ENCODE data around the gene CAVIN3. TPM values are rescaled to one million over a fixed set of nuclear protein-coding genes. Genes with fewer than 3 reads are reported as not detected.

The CAVIN3 gene
- total and polyA plus RNA-seq, 3 experiments from 2014 or later: 72.5 to 75.5 TPM; not detected in 1

- no peaks in the 10 kb centered on the region for H3K27me3 ChIP-seq (ENCODE audit: insufficient read depth, low read length, poor library complexity, severe bottlenecking)
- no peaks in the 10 kb centered on the region for H3K36me3 ChIP-seq (ENCODE audit: insufficient read depth, low read length)
- H3K4me3 ChIP-seq (ENCODE audit: low read length): no peak overlapping the region
- H3K4me1 ChIP-seq (ENCODE audit: insufficient read depth, low read length): no peaks in the 10 kb centered on the region
- no peaks in the 10 kb centered on the region for H3K9me3 ChIP-seq (ENCODE audit: low read length)
- no peak for DNase-seq
- H3K4me3 Mint-ChIP-seq: no peak overlapping the region
- peaks cover 0 to 25% of the 10 kb centered on the region in 2 donors for H3K27me3 Mint-ChIP-seq
- no peak overlapping the region for H3K27ac Mint-ChIP-seq
- no peaks in the 10 kb centered on the region for H3K9me3 Mint-ChIP-seq
- ChIA-PET CTCF (no interaction called here), POLR2A (no interaction called here)
- H3K27ac ChIP-seq (ENCODE audit: low read depth, low read length): no peak overlapping the region
- H3K36me3 Mint-ChIP-seq: peaks cover 0 to 2% (median 0%) of the 10 kb centered on the region in 3 donors
- no peaks in the 10 kb centered on the region for H3K4me1 Mint-ChIP-seq
These were observed 14.5 kb upstream of the CAVIN3 start for GRCh38 chr11:6334806-6335205.

GRCh38 chr11:6333095-6333494, 12.8 kb upstream of the CAVIN3 start:
- ChIA-PET POLR2A (no interaction called here), CTCF (no interaction called here)
- no peak overlapping the region for H3K4me3 ChIP-seq (ENCODE audit: low read length)
- Mint-ChIP-seq H3K4me3 (no peak overlapping the region), H3K4me1 (no peaks in the 10 kb centered on the region), H3K27me3 (peaks cover 0 to 15% of the 10 kb centered on the region in 2 donors), H3K36me3 (no peaks in the 10 kb centered on the region), H3K27ac (no peak overlapping the region), H3K9me3 (no peaks in the 10 kb centered on the region)
- H3K27ac ChIP-seq (ENCODE audit: low read depth, low read length): no peak overlapping the region
- no peak for DNase-seq
- no peaks in the 10 kb centered on the region for H3K27me3 ChIP-seq (ENCODE audit: insufficient read depth, low read length, poor library complexity, severe bottlenecking)
- no peaks in the 10 kb centered on the region for H3K4me1 ChIP-seq (ENCODE audit: insufficient read depth, low read length)
- no peaks in the 10 kb centered on the region for H3K9me3 ChIP-seq (ENCODE audit: low read length)
- no peaks in the 10 kb centered on the region for H3K36me3 ChIP-seq (ENCODE audit: insufficient read depth, low read length)

DNA sequence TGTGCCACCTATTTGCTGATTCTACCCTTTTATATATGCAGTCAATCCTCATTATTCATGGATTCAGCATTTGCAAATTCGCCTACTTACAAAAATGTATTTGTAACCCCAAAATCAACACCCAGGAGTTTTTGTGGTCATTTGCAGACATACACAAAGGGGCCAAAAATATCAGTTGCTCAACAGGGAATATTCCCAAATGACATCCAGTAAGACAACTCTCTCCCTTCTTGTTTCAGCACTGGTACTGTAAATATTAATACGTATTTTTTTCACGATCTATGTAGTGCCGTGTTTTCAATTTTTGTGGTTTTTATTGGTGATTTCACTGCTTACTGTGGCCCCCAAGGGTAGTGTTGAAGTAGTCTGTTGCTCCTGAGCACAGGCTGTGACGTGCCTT, 11.8 kb upstream of the CAVIN3 start:
- ChIA-PET POLR2A (no interaction called here), CTCF (no interaction called here)
- Mint-ChIP-seq H3K27me3 (peaks cover 3 to 25% of the 10 kb centered on the region in 2 donors), H3K4me1 (no peaks in the 10 kb centered on the region), H3K27ac (no peak overlapping the region), H3K9me3 (no peaks in the 10 kb centered on the region), H3K36me3 (no peaks in the 10 kb centered on the region), H3K4me3 (no peak overlapping the region)
- Histone ChIP-seq H3K27ac (ENCODE audit: low read depth, low read length) (no peak overlapping the region), H3K4me3 (ENCODE audit: low read length) (no peak overlapping the region), H3K27me3 (ENCODE audit: insufficient read depth, low read length, poor library complexity, severe bottlenecking) (no peaks in the 10 kb centered on the region), H3K9me3 (ENCODE audit: low read length) (no peaks in the 10 kb centered on the region), H3K4me1 (ENCODE audit: insufficient read depth, low read length) (no peaks in the 10 kb centered on the region), H3K36me3 (ENCODE audit: insufficient read depth, low read length) (no peaks in the 10 kb centered on the region)
- no peak for DNase-seq

- Mint-ChIP-seq H3K4me3 (no peak overlapping the region), H3K4me1 (no peaks in the 10 kb centered on the region), H3K9me3 (no peaks in the 10 kb centered on the region), H3K27ac (no peak overlapping the region), H3K36me3 (no peaks in the 10 kb centered on the region), H3K27me3 (peaks cover 7 to 22% of the 10 kb centered on the region in 2 donors)
- no peaks in the 10 kb centered on the region for H3K27me3 ChIP-seq (ENCODE audit: insufficient read depth, low read length, poor library complexity, severe bottlenecking)
- no peaks in the 10 kb centered on the region for H3K4me1 ChIP-seq (ENCODE audit: insufficient read depth, low read length)
- H3K36me3 ChIP-seq (ENCODE audit: insufficient read depth, low read length): no peaks in the 10 kb centered on the region
- H3K4me3 ChIP-seq (ENCODE audit: low read length): no peak overlapping the region
- H3K27ac ChIP-seq (ENCODE audit: low read depth, low read length): no peak overlapping the region
- ChIA-PET CTCF (interaction anchor here (0.6 kb wide), 1 partner anchor 14 kb away, joined by 3 read pairs; no protein-coding TSS in a partner anchor), POLR2A (no interaction called here)
- DNase-seq: no peak
- H3K9me3 ChIP-seq (ENCODE audit: low read length): no peaks in the 10 kb centered on the region
These were observed 8.0 kb upstream of the CAVIN3 start for GRCh38 chr11:6328321-6328720.

GRCh38 chr11:6327806-6328205, 7.5 kb upstream of the CAVIN3 start:
- Histone ChIP-seq H3K27ac (ENCODE audit: low read depth, low read length) (no peak overlapping the region), H3K36me3 (ENCODE audit: insufficient read depth, low read length) (no peaks in the 10 kb centered on the region), H3K4me1 (ENCODE audit: insufficient read depth, low read length) (no peaks in the 10 kb centered on the region), H3K27me3 (ENCODE audit: insufficient read depth, low read length, poor library complexity, severe bottlenecking) (no peaks in the 10 kb centered on the region), H3K4me3 (ENCODE audit: low read length) (no peak overlapping the region), H3K9me3 (ENCODE audit: low read length) (no peaks in the 10 kb centered on the region)
- H3K27me3 Mint-ChIP-seq: peaks cover 7 to 17% of the 10 kb centered on the region in 2 donors
- DNase-seq: no peak
- no peaks in the 10 kb centered on the region for H3K9me3 Mint-ChIP-seq
- POLR2A ChIA-PET: no interaction called here
- CTCF ChIA-PET: interaction anchor here (0.6 kb wide), 1 partner anchor 15 kb away, joined by 3 read pairs; no protein-coding TSS in a partner anchor
- no peak overlapping the region for H3K27ac Mint-ChIP-seq
- H3K36me3 Mint-ChIP-seq: no peaks in the 10 kb centered on the region
- H3K4me1 Mint-ChIP-seq: no peaks in the 10 kb centered on the region
- H3K4me3 Mint-ChIP-seq: no peak overlapping the region

DNA sequence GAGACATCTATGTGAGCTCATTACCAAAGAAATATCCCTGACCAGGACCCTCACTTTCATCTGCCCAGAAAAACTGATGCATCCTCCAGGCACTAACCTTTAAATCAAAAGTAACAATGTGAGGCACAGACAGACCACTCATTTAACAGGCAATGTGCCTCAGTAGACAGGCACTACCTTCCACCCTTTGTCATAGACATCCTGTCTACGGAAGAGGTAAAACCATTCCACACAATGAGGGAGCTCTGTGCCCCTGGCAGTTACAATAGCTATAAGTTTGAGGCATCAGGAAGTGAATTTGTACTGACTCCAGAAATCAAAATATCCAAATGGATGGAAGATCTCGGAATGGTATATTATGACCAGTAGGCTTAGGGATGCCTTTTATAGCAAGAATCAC, 6.7 kb upstream of the CAVIN3 start:
- Histone ChIP-seq H3K4me3 (ENCODE audit: low read length) (no peak overlapping the region), H3K4me1 (ENCODE audit: insufficient read depth, low read length) (no peaks in the 10 kb centered on the region), H3K27ac (ENCODE audit: low read depth, low read length) (no peak overlapping the region), H3K9me3 (ENCODE audit: low read length) (no peaks in the 10 kb centered on the region), H3K27me3 (ENCODE audit: insufficient read depth, low read length, poor library complexity, severe bottlenecking) (peaks cover 1% of the 10 kb centered on the region), H3K36me3 (ENCODE audit: insufficient read depth, low read length) (no peaks in the 10 kb centered on the region)
- peaks cover 9 to 25% of the 10 kb centered on the region in 2 donors for H3K27me3 Mint-ChIP-seq
- no peaks in the 10 kb centered on the region for H3K4me1 Mint-ChIP-seq
- CTCF ChIA-PET: interaction anchor here (1.0 to 1.3 kb wide), 2 partner anchors 9 to 11 kb away, joined by 3 read pairs; no protein-coding TSS in a partner anchor
- POLR2A ChIA-PET: no interaction called here
- H3K27ac Mint-ChIP-seq: no peak overlapping the region
- no peak for DNase-seq
- H3K4me3 Mint-ChIP-seq: no peak overlapping the region
- no peaks in the 10 kb centered on the region for H3K36me3 Mint-ChIP-seq
- H3K9me3 Mint-ChIP-seq: no peaks in the 10 kb centered on the region

DNA sequence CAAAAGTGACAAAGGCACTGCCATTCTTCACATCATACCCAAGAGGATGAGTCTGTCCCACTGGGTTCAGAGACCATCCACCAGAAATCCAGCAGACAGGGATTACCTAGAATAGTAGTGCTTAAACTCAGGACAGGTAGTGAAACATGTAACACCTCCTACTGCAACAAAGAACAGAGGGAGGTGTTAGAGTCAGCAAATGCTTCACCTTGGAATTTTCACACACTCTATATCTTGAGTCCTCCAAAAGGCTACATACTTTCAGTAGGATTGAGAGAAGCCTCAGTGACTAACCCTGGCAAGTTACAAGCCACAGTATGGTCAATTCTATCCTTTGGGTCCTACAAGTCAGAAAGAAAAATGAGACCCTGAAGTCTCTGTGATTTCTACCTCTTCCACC, 6.0 kb upstream of the CAVIN3 start:
- H3K27ac ChIP-seq (ENCODE audit: low read depth, low read length): no peak overlapping the region
- ChIA-PET POLR2A (no interaction called here), CTCF (interaction anchor here (1.0 to 1.3 kb wide), 2 partner anchors 9 to 10 kb away, joined by 3 read pairs; no protein-coding TSS in a partner anchor)
- H3K4me3 ChIP-seq (ENCODE audit: low read length): no peak overlapping the region
- Mint-ChIP-seq H3K36me3 (no peaks in the 10 kb centered on the region), H3K27ac (peak overlapping the region in 1 of 8 donors; percentile 28), H3K27me3 (peaks cover 11 to 30% of the 10 kb centered on the region in 2 donors), H3K9me3 (no peaks in the 10 kb centered on the region), H3K4me1 (peaks cover 0 to 5% (median 3%) of the 10 kb centered on the region in 3 donors), H3K4me3 (no peak overlapping the region)
- no peaks in the 10 kb centered on the region for H3K4me1 ChIP-seq (ENCODE audit: insufficient read depth, low read length)
- H3K9me3 ChIP-seq (ENCODE audit: low read length): no peaks in the 10 kb centered on the region
- H3K36me3 ChIP-seq (ENCODE audit: insufficient read depth, low read length): no peaks in the 10 kb centered on the region
- peaks cover 4% of the 10 kb centered on the region for H3K27me3 ChIP-seq (ENCODE audit: insufficient read depth, low read length, poor library complexity, severe bottlenecking)
- no peak for DNase-seq

DNA sequence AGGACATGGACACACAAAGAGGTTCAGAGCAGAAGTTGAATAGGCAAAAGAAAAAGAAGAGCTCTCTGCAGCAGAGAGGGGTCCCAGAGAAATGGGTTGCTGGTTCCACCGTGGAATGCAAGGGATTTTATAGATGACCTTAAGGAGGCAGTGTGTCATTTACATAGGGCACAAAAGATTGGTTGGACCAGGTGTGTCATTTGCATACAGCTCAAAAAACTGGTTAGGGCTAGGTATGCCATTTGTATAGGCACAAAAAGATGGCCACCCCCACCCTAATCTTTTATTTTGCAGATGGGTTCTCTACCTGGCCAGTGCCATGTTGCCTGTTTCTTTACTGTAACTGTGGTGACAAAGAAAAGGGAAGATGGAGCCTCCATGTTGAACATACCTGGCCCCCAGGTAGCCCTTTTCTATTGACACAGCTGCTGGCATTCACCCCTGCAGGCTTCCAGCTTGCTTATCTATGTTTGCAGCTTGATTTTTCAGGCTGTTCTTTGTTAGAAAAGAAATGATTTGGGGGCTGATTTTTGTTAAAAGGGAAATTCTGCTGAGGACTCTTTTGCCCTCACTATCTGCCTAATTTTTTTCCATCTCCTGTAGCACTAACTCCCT, 3.1 kb upstream of the CAVIN3 start:
- no peaks in the 10 kb centered on the region for H3K36me3 ChIP-seq (ENCODE audit: insufficient read depth, low read length)
- H3K4me1 ChIP-seq (ENCODE audit: insufficient read depth, low read length): no peaks in the 10 kb centered on the region
- H3K4me3 ChIP-seq (ENCODE audit: low read length): no peak overlapping the region
- POLR2A ChIA-PET: no interaction called here
- no peak overlapping the region for H3K4me3 Mint-ChIP-seq
- peaks cover 20 to 50% of the 10 kb centered on the region in 2 donors for H3K27me3 Mint-ChIP-seq
- H3K4me1 Mint-ChIP-seq: peaks cover 11 to 15% (median 14%) of the 10 kb centered on the region in 3 donors
- H3K27ac Mint-ChIP-seq: peak overlapping the region in 1 of 8 donors; percentile 45
- H3K9me3 ChIP-seq (ENCODE audit: low read length): no peaks in the 10 kb centered on the region
- no peak overlapping the region for H3K27ac ChIP-seq (ENCODE audit: low read depth, low read length)
- CTCF ChIA-PET: interaction anchor here (1.3 kb wide), 1 partner anchor 30 kb away, joined by 4 read pairs; no protein-coding TSS in a partner anchor
- no peaks in the 10 kb centered on the region for H3K36me3 Mint-ChIP-seq
- H3K9me3 Mint-ChIP-seq: no peaks in the 10 kb centered on the region
- no peak for DNase-seq
- peaks cover 4% of the 10 kb centered on the region for H3K27me3 ChIP-seq (ENCODE audit: insufficient read depth, low read length, poor library complexity, severe bottlenecking)

All from CD8-positive, alpha-beta memory T cell (primary cell).